HG03135 (cell line): ENCODE results near the gene MED4.

Experiments used
- ATAC-seq: cut with Tn5 transposase; IDR thresholded peaks from one replicate; pipeline ENCODE4 v1.9.1; 2021; ENCODE audit warnings: mild to moderate bottlenecking, moderate library complexity; ENCODE audit not compliant: unreplicated experiment

MED4 gene

GRCh38 chr13:48038761-48039160 lies 56.1 kb downstream of the MED4 start:
- no peak for ATAC-seq

- ATAC-seq = peak; percentile 92
Observed at GRCh38 chr13:48037346-48038173, 57.3 kb downstream of the MED4 start, which contains the start of gene NUDT15. NUDT15 (plus strand) TSS chr13:48037726; CDS start chr13:48037747, 21 bp downstream.

- no peak for ATAC-seq
Observed at GRCh38 chr13:48029859-48030258, 65.0 kb downstream of the MED4 start.

GRCh38 chr13:48028066-48028465 lies 66.8 kb downstream of the MED4 start:
- ATAC-seq = no peak
